Right atrium auricular region (tissue), 2 donors: ENCODE results near the gene TMPRSS3. TPM values are rescaled to one million over a fixed set of nuclear protein-coding genes. Genes with fewer than 3 reads are reported as not detected.

Experiments
- DNase-seq: peaks from one replicate; pipeline ENCODE4 v3.0.0-alpha.2; 2019; ENCODE audit warnings: low spot score
- H3K27ac ChIP-seq, 2 donors: fragments of 200-600 bp; sonication (generic); 1 replicate in 1 of 2; 2 replicates in 1 of 2; pipeline ENCODE4 v1.5.1; 2016 to 2019
- H3K27me3 ChIP-seq, 2 donors: fragments of 200-600 bp; sonication (generic); one replicate each; pipeline versions ENCODE4 v1.5.1 to v1.6.0; 2017 to 2019
- H3K36me3 ChIP-seq: fragments of 200-600 bp; sonication (generic); one replicate; pipeline ENCODE4 v1.5.1; 2016
- H3K4me1 ChIP-seq, 2 donors: fragments of 200-600 bp; sonication (generic); one replicate each; pipeline versions ENCODE4 v1.5.1 to v1.6.0; 2017 to 2019
- H3K4me3 ChIP-seq, 2 donors: fragments of 200-600 bp; sonication (generic); 1 replicate in 1 of 2; 2 replicates in 1 of 2; pipeline ENCODE4 v1.5.1; 2017 to 2019; ENCODE audit warnings: mild to moderate bottlenecking in 1 of 2, moderate library complexity in 1 of 2
- H3K9me3 ChIP-seq, 2 donors: fragments of 200-600 bp; sonication (generic); one replicate each; pipeline ENCODE4 v1.5.1; 2019
- total RNA-seq, 2 donors: library from RNA; depleted of rRNA; stranded (reverse); fragments of >200 nt; gene quantifications; one replicate each; pipeline ENCODE4 v1.1.0, GENCODE V29; 2016
- TF ChIP-seq, protein P1 (sequence below), 2 donors: fragments of 200-600 bp; sonication (generic); IDR thresholded peaks; one replicate each; pipeline ENCODE4 v1.5.1; 2019; ENCODE audit warnings: antibody characterized with exemption in 2 of 2

The TMPRSS3 gene
- total RNA-seq, 2 donors from 2014 or later: 1.1 to 2.4 TPM

- no peaks in the 10 kb centered on the region for H3K27me3 ChIP-seq
- no peak overlapping the region for H3K27ac ChIP-seq
- peaks cover 0 to 10% of the 10 kb centered on the region in 2 donors for H3K9me3 ChIP-seq
- TF ChIP-seq, protein P1, sequence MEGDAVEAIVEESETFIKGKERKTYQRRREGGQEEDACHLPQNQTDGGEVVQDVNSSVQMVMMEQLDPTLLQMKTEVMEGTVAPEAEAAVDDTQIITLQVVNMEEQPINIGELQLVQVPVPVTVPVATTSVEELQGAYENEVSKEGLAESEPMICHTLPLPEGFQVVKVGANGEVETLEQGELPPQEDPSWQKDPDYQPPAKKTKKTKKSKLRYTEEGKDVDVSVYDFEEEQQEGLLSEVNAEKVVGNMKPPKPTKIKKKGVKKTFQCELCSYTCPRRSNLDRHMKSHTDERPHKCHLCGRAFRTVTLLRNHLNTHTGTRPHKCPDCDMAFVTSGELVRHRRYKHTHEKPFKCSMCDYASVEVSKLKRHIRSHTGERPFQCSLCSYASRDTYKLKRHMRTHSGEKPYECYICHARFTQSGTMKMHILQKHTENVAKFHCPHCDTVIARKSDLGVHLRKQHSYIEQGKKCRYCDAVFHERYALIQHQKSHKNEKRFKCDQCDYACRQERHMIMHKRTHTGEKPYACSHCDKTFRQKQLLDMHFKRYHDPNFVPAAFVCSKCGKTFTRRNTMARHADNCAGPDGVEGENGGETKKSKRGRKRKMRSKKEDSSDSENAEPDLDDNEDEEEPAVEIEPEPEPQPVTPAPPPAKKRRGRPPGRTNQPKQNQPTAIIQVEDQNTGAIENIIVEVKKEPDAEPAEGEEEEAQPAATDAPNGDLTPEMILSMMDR (IDR thresholded peaks at IDR 0.05): no peak
- H3K4me3 ChIP-seq: no peak overlapping the region
- no peaks in the 10 kb centered on the region for H3K36me3 ChIP-seq
- no peak for DNase-seq
- no peaks in the 10 kb centered on the region for H3K4me1 ChIP-seq
Observed at GRCh38 chr21:42362198-42362597, 33.7 kb downstream of the TMPRSS3 start.

DNA sequence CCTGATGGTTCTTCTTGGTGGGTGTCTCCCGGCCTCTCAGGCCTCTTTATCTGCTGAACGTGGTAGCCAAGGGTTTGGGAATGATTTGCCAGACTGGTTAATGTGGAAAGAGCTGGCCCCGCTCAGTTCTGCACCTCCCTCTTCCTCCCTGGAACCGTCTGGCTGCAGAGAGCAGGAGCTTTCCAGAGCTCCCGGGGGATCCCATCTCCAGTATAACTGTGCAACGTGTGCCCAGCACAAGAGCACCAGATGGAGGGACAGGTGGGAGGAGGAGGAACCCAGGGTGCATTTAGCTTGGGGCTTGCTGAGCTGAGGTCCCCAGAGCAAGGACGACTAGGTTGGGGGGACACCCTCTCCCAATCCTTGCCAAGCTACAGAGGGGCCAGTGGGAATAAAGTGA is 34.6 kb downstream of the TMPRSS3 start:
- H3K4me1 ChIP-seq: no peaks in the 10 kb centered on the region
- H3K27me3 ChIP-seq: no peaks in the 10 kb centered on the region

DNA sequence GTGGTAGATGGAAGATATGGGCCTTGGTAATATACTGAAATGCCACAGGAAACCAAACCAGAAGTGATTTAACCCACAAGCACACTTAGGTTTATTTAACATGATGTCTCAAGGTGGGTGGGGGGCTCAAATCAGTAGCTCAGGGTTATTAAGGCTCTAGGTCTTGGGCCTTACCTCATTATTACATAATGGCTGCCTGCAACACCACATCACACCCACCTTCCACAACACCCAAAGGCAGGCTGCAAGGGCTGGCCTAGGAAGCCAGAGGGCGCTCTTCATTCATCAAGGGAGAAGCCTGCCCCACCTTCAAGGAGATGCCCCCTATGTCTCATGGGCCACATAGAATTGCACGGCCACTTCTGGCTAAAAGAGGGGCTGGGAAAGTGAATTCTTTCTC is 35.5 kb downstream of the TMPRSS3 start:
- no peak for DNase-seq
- TF ChIP-seq, protein P1 (IDR thresholded peaks at IDR 0.05): no peak
- Histone ChIP-seq H3K4me3 (no peak overlapping the region), H3K27ac (no peak overlapping the region), H3K27me3 (no peaks in the 10 kb centered on the region), H3K4me1 (no peaks in the 10 kb centered on the region), H3K36me3 (no peaks in the 10 kb centered on the region), H3K9me3 (peaks cover 0 to 20% of the 10 kb centered on the region in 2 donors)

More for the DNA sequence above, 34.6 kb downstream of the TMPRSS3 start:
- DNase-seq: no peak
- Histone ChIP-seq H3K36me3 (no peaks in the 10 kb centered on the region), H3K27ac (no peak overlapping the region), H3K9me3 (peaks cover 0 to 11% of the 10 kb centered on the region in 2 donors), H3K4me3 (no peak overlapping the region)
- TF ChIP-seq, protein P1 (IDR thresholded peaks at IDR 0.05): no peak

DNA sequence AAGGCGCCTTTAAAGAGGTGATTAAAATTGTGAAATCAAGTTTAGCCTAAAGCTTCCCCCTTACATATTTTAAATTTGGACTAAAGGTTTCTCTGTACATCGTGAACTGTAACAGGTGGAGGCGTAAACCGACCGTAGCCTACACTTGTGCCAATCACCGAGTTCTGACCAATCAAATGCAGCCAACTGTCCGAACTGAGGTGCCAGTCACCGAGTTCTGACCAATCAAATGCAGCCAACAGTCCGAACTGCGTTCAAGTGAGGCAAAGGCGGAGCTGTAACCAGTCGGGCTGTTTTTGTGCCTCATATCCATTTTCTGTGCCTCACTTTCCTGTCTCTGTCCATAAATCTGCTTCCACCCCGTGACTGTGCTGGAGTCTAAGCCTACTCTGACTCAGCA is 36.9 kb downstream of the TMPRSS3 start:
- no peak for DNase-seq

GRCh38 chr21:42358261-42358660 is 37.6 kb downstream of the TMPRSS3 start:
- Histone ChIP-seq H3K9me3 (peaks cover 0 to 34% of the 10 kb centered on the region in 2 donors), H3K27me3 (no peaks in the 10 kb centered on the region), H3K4me3 (no peak overlapping the region), H3K27ac (no peak overlapping the region), H3K4me1 (no peaks in the 10 kb centered on the region), H3K36me3 (no peaks in the 10 kb centered on the region)
- no peak for DNase-seq
- TF ChIP-seq, protein P1 (IDR thresholded peaks at IDR 0.05): no peak

More for the DNA sequence above, 36.9 kb downstream of the TMPRSS3 start:
- no peaks in the 10 kb centered on the region for H3K27me3 ChIP-seq
- TF ChIP-seq, protein P1 (IDR thresholded peaks at IDR 0.05): no peak
- no peak overlapping the region for H3K27ac ChIP-seq
- H3K36me3 ChIP-seq: no peaks in the 10 kb centered on the region
- peaks cover 0 to 32% of the 10 kb centered on the region in 2 donors for H3K9me3 ChIP-seq
- no peaks in the 10 kb centered on the region for H3K4me1 ChIP-seq
- H3K4me3 ChIP-seq: no peak overlapping the region

GRCh38 chr21:42357307-42357706 is 38.5 kb downstream of the TMPRSS3 start:
- no peaks in the 10 kb centered on the region for H3K36me3 ChIP-seq
- H3K27me3 ChIP-seq: no peaks in the 10 kb centered on the region
- H3K27ac ChIP-seq: no peak overlapping the region
- H3K4me3 ChIP-seq: no peak overlapping the region
- no peaks in the 10 kb centered on the region for H3K4me1 ChIP-seq
- H3K9me3 ChIP-seq: peaks cover 0 to 34% of the 10 kb centered on the region in 2 donors
- TF ChIP-seq, protein P1 (IDR thresholded peaks at IDR 0.05): no peak
- no peak for DNase-seq
